GM12878 (cell line): Measurements from ENCODE around the gene NOP10. TPM values are rescaled to one million over a fixed set of nuclear protein-coding genes. Genes with fewer than 3 reads are reported as not detected.

Experiments used
- ATF2 ChIP-seq: IDR thresholded peaks from 2 replicates; pipeline ENCODE4 v1.6.1; 2012; ENCODE audit warnings: low read length, inconsistent platforms
- BACH1 ChIP-seq: fragments of 450-650 bp; IDR thresholded peaks from 2 replicates; pipeline ENCODE4 v1.6.1; 2017; ENCODE audit warnings: mild to moderate bottlenecking, borderline replicate concordance
- BCL3 ChIP-seq: IDR thresholded peaks from 2 replicates; pipeline ENCODE4 v1.6.1; 2011; ENCODE audit warnings: borderline replicate concordance, low read depth, mild to moderate bottlenecking, moderate library complexity, low read length; ENCODE audit not compliant: insufficient read depth, poor library complexity, severe bottlenecking
- CHD1 ChIP-seq: IDR thresholded peaks from 2 replicates; pipeline ENCODE4 v1.6.1; 2012; ENCODE audit warnings: low read depth, low read length, improper control_type of control experiment
- CREM ChIP-seq: IDR thresholded peaks from 2 replicates; pipeline ENCODE4 v1.6.1; 2014; ENCODE audit warnings: antibody characterized with exemption, low read depth
- EZH2 ChIP-seq: IDR thresholded peaks from 2 replicates; pipeline ENCODE4 v1.6.1; 2012; ENCODE audit warnings: low read depth, mild to moderate bottlenecking, control low read depth, inconsistent platforms, low read length, borderline replicate concordance; ENCODE audit not compliant: control insufficient read depth
- HDAC2 ChIP-seq: fragments of 200-600 bp; sonication (generic); IDR thresholded peaks from 2 replicates; pipeline ENCODE4 v1.6.1; 2017
- IRF4 ChIP-seq: IDR thresholded peaks from 2 replicates; pipeline ENCODE4 v1.6.1; 2011; ENCODE audit warnings: low read depth, low read length
- JUND ChIP-seq: IDR thresholded peaks from 2 replicates; pipeline ENCODE4 v1.6.1; 2012; ENCODE audit warnings: low read depth, mild to moderate bottlenecking, low read length, improper control_type of control experiment, moderate library complexity
- KAT2A ChIP-seq: conservative IDR thresholded peaks from 2 replicates; pipeline ENCODE4 v1.6.1; 2011; ENCODE audit warnings: low read depth, low read length; ENCODE audit not compliant: control insufficient read depth
- LARP7 ChIP-seq: fragments of 450-650 bp; IDR thresholded peaks from 2 replicates; pipeline ENCODE4 v1.6.1; 2017; ENCODE audit warnings: mild to moderate bottlenecking
- NR2C2 ChIP-seq: IDR thresholded peaks from 2 replicates; pipeline ENCODE4 v1.6.1; 2011; ENCODE audit warnings: borderline replicate concordance, low read depth; ENCODE audit not compliant: control insufficient read depth, insufficient read length
- PAX5 ChIP-seq: IDR thresholded peaks from 2 replicates; pipeline ENCODE4 v1.6.1; 2011; ENCODE audit warnings: low read depth, low read length, borderline replicate concordance
- PAX8 ChIP-seq: fragments of 450-650 bp; IDR thresholded peaks from 2 replicates; pipeline ENCODE4 v1.6.1; 2017; ENCODE audit warnings: mild to moderate bottlenecking, moderate library complexity
- PKNOX1 ChIP-seq: fragments of 450-650 bp; IDR thresholded peaks from 2 replicates; pipeline ENCODE4 v1.6.1; 2016; ENCODE audit warnings: mild to moderate bottlenecking
- RUNX3 ChIP-seq: IDR thresholded peaks from 2 replicates; pipeline ENCODE4 v1.6.1; 2012; ENCODE audit warnings: low read length, inconsistent platforms
- SIX5 ChIP-seq: IDR thresholded peaks from 2 replicates; pipeline ENCODE4 v1.6.1; 2011; ENCODE audit warnings: mild to moderate bottlenecking, low read depth, low read length, moderate library complexity; ENCODE audit not compliant: severe bottlenecking
- SMC3 ChIP-seq: IDR thresholded peaks from 2 replicates; pipeline ENCODE4 v1.6.1; 2011; ENCODE audit warnings: low read length, improper control_type of control experiment, borderline replicate concordance
- STAT1 ChIP-seq: fragments of 450-650 bp; conservative IDR thresholded peaks from 2 replicates; pipeline ENCODE4 v1.6.1; 2014; ENCODE audit warnings: antibody characterized with exemption, mild to moderate bottlenecking
- SUPT20H ChIP-seq: IDR thresholded peaks from 2 replicates; pipeline ENCODE4 v1.6.1; 2011; ENCODE audit warnings: low read depth, mild to moderate bottlenecking, low read length, moderate library complexity, borderline replicate concordance; ENCODE audit not compliant: control insufficient read depth
- TARDBP ChIP-seq: IDR thresholded peaks from 2 replicates; pipeline ENCODE4 v1.6.1; 2016; ENCODE audit warnings: borderline replicate concordance
- TBL1XR1 ChIP-seq: IDR thresholded peaks from 2 replicates; pipeline ENCODE4 v1.6.1; 2012; ENCODE audit warnings: low read depth, low read length, improper control_type of control experiment
- TCF3 ChIP-seq: IDR thresholded peaks from 2 replicates; pipeline ENCODE4 v1.6.1; 2012; ENCODE audit warnings: low read depth, mild to moderate bottlenecking, low read length, borderline replicate concordance; ENCODE audit not compliant: insufficient read depth
- WRNIP1 ChIP-seq: IDR thresholded peaks from 2 replicates; pipeline ENCODE4 v1.6.1; 2011; ENCODE audit warnings: low read depth, low read length, improper control_type of control experiment, borderline replicate concordance
- ZBTB33 ChIP-seq: fragments of 450-650 bp; IDR thresholded peaks from 2 replicates; pipeline ENCODE4 v1.6.1; 2017; ENCODE audit warnings: mild to moderate bottlenecking
- ZNF274 ChIP-seq: IDR thresholded peaks from one replicate; pipeline ENCODE4 v1.8.0; 2011; ENCODE audit not compliant: insufficient read length, insufficient read depth
- polyA plus RNA-seq, 11 experiments: library from polyadenylated mRNA; depleted of rRNA in 4 of 11; unstranded in 6 of 11; stranded (reverse) in 5 of 11; fragments of >200 nt; fragmentation: Nextera tagmentation in 4 of 11; fragmentation: Illumina TruSeq in 1 of 11; extraction: Ambion mirVana in 4 of 11; extraction: Trizol in 1 of 11; gene quantifications; 1 replicate in 1 of 11; 2 replicates in 10 of 11; pipeline versions ENCODE4 v1.2.1 to v1.2.3, GENCODE V29; 2011 to 2016; ENCODE audit warnings: inconsistent platforms in 2 of 11, missing spikeins in 2 of 11, low read depth in 1 of 11
- total RNA-seq, 4 experiments: library from RNA; depleted of rRNA in 3 of 4; stranded (reverse); fragments of >200 nt in 3 of 4; fragmentation: Illumina TruSeq in 1 of 4; extraction: Trizol in 1 of 4; gene quantifications; 2 replicates each; pipeline versions ENCODE4 v1.2.1 to v1.2.3, GENCODE V29; 2013 to 2021

NOP10 gene
- total and polyA plus RNA-seq, 10 of the 15 experiments (the other 5 are each of a cell fraction or from before 2014, with no cell fraction given) = 225 to 1,778 (median 537) TPM

- TF ChIP-seq BACH1 (peak; percentile 52; the same call in 1 of the 2 replicates), PAX8 (no peak), TCF3 (no peak), HDAC2 (no peak), PKNOX1 (peak; percentile 19; the same call in 1 of the 2 replicates), BCL3 (peak; percentile 23), NR2C2 (no peak), WRNIP1 (peak; percentile 99), EZH2 (no peak), SMC3 (peak; percentile 88), PAX5 (no peak; the same call in 1 of the 2 replicates), SIX5 (peak; percentile 19), RUNX3 (peak; percentile 81), ZNF274 (no peak), TBL1XR1 (0 out of 2 replicates have a peak, but pooled peaks have one; percentile 38), JUND (no peak), TARDBP (0 out of 2 replicates have a peak, but pooled peaks have one; percentile 50), ATF2 (peak; percentile 68), LARP7 (peak; percentile 80), CHD1 (no peak), CREM (peak; percentile 88), STAT1 (peak; percentile 62; the same call in 1 of the 2 replicates), SUPT20H (no peak), KAT2A (no peak), IRF4 (no peak; the same call in 1 of the 2 replicates), ZBTB33 (no peak)
Observed at GRCh38 chr15:34342737-34343575, at the start of gene NOP10, which contains the start of gene NUTM1 (continued).
